ENCODE results near the gene SORCS2. TPM values are rescaled to one million over a fixed set of nuclear protein-coding genes. Genes with fewer than 3 reads are reported as not detected.

SORCS2 gene
- total RNA-seq, 6 experiments from 2014 or later = 0.18 to 6.2 (median 3.1) TPM

DNA sequence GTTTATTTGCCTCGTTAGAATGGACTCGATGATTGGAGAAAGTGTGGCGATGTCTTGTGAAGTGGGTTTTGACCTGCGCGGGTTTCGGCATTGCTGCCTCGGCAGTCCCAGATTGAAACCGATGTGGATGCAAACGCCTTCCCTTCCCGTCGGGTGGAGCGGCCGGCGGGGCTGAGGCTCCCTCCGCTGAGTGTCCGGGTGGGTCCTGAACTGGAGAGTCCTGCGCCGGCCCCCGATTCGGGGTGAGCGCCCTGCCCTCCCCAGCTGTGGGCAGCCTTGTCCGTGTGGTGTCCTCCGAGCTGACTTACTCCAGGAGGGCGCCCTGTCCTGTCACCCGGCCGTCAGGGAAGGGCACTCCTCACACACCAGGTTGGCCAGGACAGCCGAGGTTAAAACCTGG lies 317.7 kb downstream of the SORCS2 start:
- H3K4me1 ChIP-seq = peaks cover 0 to 10% (median 3%) of the 10 kb centered on the region in 4 donors
- intact Hi-C loops (cut with DNase I) = no loop called here
- WGBS (ENCODE audit: insufficient coverage, low coverage, low lambda C conversion rate, missing lambda C conversion rate) = 75% methylated on average over 5 of the region's 27 CpGs
- no peak overlapping the region for H3K4me3 ChIP-seq
- no peaks in the 10 kb centered on the region for H3K36me3 ChIP-seq
- DNase-seq = no peak
- TF ChIP-seq POLR2A (IDR thresholded peaks at IDR 0.05) (no peak), CTCF (IDR thresholded peaks at IDR 0.05) (no peak)
- ATAC-seq = no peak
- no peak overlapping the region for H3K27ac ChIP-seq
- no peaks in the 10 kb centered on the region for H3K9me3 ChIP-seq
- H3K27me3 ChIP-seq = no peaks in the 10 kb centered on the region

DNA sequence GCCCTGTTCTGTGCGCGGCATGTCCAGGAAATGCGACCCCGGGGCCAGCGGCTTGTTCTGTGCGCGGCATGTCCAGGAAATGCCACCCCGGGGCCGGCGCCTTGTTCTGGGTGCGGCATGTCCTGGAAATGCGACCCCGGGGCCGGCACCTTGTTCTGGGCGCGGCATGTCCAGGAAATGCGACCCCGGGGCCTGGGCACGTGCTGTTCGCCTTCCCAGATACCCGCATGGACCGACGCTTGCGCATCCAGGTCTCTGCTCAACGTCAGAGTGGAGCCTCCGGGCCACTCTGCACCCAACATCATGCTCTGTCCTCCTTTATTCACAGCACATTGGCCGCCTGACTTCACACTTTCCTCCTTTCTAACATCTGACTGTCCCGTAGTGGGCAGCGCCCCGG lies 318.2 kb downstream of the SORCS2 start:
- intact Hi-C loops (cut with DNase I) = no loop called here
- no peak for TF ChIP-seq POLR2A (IDR thresholded peaks at IDR 0.05)
- no peak for TF ChIP-seq CTCF (IDR thresholded peaks at IDR 0.05)
- peaks cover 0 to 14% (median 5%) of the 10 kb centered on the region in 4 donors for H3K4me1 ChIP-seq
- H3K4me3 ChIP-seq = no peak overlapping the region
- no peak overlapping the region for H3K27ac ChIP-seq
- H3K9me3 ChIP-seq = no peaks in the 10 kb centered on the region
- no peak for DNase-seq
- no peaks in the 10 kb centered on the region for H3K36me3 ChIP-seq
- 100% methylated on average over 1 of the region's 30 CpGs for WGBS (ENCODE audit: insufficient coverage, low coverage, low lambda C conversion rate, missing lambda C conversion rate)
- no peaks in the 10 kb centered on the region for H3K27me3 ChIP-seq
- no peak for ATAC-seq

GRCh38 chr4:7511525-7511924 lies 319.2 kb downstream of the SORCS2 start:
- no peaks in the 10 kb centered on the region for H3K27me3 ChIP-seq
- ATAC-seq = no peak
- TF ChIP-seq CTCF (IDR thresholded peaks at IDR 0.05) (no peak), POLR2A (IDR thresholded peaks at IDR 0.05) (no peak)
- H3K4me1 ChIP-seq = peaks cover 0 to 23% (median 9%) of the 10 kb centered on the region in 4 donors
- H3K36me3 ChIP-seq = no peaks in the 10 kb centered on the region
- intact Hi-C loops (cut with DNase I) = no loop called here
- H3K9me3 ChIP-seq = no peaks in the 10 kb centered on the region
- no peak overlapping the region for H3K4me3 ChIP-seq
- no peak for DNase-seq
- 60% methylated on average over 1 of the region's 7 CpGs for WGBS (ENCODE audit: insufficient coverage, low coverage, low lambda C conversion rate, missing lambda C conversion rate)
- H3K27ac ChIP-seq = no peak overlapping the region

DNA sequence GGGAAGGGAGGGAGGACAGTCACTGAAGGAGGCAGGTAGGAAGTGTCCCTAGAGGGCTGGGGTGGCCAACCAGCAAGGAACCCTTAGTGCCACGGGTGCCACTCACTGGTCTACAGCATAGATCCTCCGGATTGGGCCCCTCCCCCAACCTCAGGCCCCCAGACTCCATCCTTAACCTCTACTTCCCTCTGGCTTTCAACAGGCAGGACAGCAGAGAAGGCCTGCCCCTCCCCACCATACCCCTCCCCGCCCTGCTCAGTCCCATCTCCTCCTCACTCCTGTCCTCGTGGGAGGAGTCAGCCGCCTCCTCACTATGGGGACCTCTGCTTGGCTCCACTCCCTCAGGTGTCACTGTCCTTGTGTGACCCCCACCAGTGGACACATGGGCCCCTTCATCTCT lies 320.1 kb downstream of the SORCS2 start:
- no peaks in the 10 kb centered on the region for H3K27me3 ChIP-seq

More for the DNA sequence above, 320.1 kb downstream of the SORCS2 start:
- H3K27ac ChIP-seq = no peak overlapping the region
- no peak overlapping the region for H3K4me3 ChIP-seq
- H3K36me3 ChIP-seq = no peaks in the 10 kb centered on the region
- peaks cover 0 to 23% (median 9%) of the 10 kb centered on the region in 4 donors for H3K4me1 ChIP-seq
- ATAC-seq (no peak), DNase-seq (no peak)
- intact Hi-C loops (cut with DNase I) = no loop called here
- no peaks in the 10 kb centered on the region for H3K9me3 ChIP-seq
- WGBS (ENCODE audit: insufficient coverage, low coverage, low lambda C conversion rate, missing lambda C conversion rate) = 88% methylated on average over 3 of the region's 5 CpGs
- TF ChIP-seq CTCF (IDR thresholded peaks at IDR 0.05) = no peak
- TF ChIP-seq POLR2A (IDR thresholded peaks at IDR 0.05) = no peak

Data from right lobe of liver (tissue), 6 donors.